Activated CD4-positive, alpha-beta T cell treated with anti-CD3 and anti-CD28 coated beads, Interleukin-2, amount 50 U/mL, for 1 hour (primary cell): ENCODE results near the gene KBTBD3.
A peak's percentile ranks its signal among the peaks of the same experiment; 100 is the strongest.
"Not testable (repeated sequence)": the region's sequence is repeated elsewhere in the genome, so short reads cannot be mapped to it uniquely, and the experiment has no call there.

Experiments used
- DNase-seq: peaks from one replicate; pipeline ENCODE4 v3.0.0-alpha.2; 2020

KBTBD3 gene

DNA sequence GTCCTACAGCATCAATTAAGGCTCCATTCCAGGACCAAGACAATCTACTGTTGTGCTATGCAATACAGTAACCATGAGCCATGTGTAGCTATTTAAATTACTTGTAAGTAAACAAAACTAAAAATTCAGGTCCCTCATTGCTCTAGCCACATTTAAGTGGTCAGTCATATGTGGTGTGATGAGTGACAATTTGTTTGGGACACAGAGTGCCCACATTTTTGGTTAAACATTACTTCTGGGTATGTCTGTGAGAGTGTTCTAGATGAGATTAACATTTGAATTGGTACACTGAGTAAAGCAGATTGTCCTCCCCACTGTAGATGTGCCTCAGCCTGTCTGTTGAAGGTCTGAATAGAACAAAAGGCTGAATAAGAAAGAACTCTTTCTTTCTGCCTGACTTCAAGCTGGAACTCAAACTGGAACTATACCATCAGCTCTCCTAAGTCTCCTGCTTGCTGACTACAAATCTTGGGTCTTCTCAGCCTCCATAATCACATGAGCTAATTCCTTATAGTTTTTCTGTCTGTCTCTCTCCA is 15.8 kb downstream of the KBTBD3 start:
- no peak for DNase-seq

DNA sequence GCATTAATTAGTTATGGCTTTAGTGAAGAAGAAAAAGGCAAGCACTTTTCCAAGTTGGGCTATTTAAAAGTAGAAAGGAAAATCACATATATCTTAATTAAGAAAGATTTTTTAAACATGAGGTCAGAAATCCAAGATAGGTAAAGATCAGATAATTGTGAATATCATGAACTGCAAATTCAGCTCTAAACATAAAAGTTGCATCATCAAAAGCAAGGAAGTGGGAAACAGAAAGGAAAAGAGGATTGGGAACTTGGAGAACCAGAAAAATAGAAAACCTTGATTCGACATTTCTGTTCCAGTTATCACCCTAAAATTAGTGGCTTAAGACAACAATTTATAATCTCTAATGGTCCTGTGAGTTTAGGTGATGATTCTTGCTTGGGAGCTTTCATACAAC is 17.5 kb downstream of the KBTBD3 start:
- no peak for DNase-seq

DNA sequence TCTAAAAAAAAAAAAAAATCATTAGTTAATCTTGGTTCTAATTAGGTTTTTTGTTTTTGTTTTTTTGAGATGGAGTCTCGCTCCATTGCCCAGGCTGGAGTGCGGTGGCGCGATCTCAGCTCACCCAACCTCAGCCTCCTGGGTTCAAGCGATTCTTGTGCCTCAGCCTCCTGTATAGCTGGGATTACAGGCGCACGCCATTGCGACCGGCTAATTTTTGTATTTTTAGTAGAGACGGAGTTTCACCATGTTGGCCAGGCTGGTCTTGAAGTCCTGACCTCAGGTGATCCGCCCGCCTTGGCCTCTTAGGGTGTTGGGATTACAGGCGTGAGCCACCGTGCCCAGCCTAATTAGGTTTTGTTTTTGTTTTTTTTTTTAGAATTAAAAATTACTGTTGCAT is 18.8 kb downstream of the KBTBD3 start:
- DNase-seq: not testable (repeated sequence)

DNA sequence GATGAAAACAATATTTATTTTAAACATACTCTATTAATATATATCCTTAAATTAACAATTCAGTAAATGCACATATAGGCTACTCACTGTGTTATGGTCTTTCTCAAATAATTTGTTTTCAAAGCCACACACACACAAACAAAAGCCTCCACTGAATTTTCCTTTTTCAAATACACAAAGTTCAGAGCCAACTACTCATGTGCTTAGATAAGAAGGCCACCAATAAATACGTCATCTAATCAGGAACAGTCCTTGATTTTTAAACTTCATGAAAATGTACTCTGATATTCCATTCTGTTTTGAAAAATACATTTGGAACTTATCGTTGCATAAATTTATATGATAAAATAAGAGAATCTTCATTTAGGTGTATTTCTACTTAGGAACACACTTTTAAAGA is 26.0 kb downstream of the KBTBD3 start:
- DNase-seq: no peak

DNA sequence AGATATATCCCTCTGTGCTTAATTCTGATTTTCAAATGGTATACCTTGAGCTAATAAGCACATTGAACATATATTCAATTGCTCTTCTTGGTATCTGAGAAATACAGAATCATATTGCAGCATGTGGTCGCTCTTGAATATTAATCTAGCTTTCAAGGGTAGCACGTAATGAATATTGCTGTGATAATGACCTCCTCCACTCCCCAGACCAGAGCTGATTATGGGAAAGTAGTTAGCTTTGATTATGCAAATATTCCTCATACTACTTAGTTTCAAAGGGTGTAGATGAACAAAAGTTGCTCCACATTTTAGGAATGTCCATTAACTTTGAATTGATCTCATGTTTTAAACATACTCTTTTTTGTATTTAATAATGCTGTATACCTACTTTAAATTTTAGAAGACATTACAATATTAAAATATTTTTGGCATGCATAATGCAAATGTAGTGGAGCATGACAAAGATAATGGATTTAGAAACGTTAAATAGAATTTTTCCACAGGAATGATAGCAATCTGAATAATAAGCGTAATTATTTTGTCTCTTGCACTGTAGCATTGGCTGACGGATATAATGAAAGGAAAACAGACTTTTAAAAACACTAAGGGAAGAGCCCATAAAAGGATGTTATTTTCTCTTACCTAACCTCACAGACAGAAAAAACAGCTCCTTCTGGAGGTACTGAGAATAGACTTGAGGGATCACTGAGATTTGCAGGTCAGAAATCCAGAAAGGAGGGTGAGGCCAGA is 27.2 kb downstream of the KBTBD3 start:
- DNase-seq: no peak

DNA sequence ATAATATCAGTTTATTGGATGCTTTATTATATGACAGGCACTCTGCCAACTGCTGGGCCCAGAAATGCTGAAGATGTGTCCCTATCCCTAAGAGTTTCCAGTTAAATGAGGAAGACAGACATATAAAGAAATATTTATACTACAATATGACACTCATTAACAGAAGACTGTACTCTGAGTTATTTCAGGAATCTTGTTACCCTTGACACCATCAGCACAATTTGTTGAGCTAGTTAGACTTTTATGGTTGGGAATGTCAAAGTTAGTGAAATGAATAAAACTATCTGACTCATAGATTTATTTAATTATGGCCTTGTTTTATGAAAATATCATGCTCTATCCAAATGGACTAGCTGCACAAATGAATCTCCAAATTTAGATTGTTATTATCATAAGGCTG is 29.5 kb downstream of the KBTBD3 start:
- no peak for DNase-seq

DNA sequence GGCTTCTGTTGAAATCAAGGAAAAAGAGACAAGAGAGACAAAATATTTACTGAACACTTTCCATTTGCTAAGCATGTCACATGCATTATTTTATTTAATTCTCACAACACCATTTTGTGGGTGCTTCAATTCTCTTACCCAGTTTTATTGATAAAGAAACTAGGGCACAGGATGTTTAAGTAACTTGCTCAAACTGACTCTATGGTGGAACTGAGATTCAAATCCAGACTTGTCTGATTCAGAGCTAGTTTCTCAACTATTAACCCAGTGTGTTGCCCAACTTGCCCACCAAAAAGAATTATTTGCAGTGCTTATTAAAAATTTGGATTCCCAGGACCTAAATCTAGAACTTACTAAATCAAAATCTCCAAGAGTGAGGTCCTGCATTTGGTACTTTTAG is 33.6 kb downstream of the KBTBD3 start:
- DNase-seq: no peak

DNA sequence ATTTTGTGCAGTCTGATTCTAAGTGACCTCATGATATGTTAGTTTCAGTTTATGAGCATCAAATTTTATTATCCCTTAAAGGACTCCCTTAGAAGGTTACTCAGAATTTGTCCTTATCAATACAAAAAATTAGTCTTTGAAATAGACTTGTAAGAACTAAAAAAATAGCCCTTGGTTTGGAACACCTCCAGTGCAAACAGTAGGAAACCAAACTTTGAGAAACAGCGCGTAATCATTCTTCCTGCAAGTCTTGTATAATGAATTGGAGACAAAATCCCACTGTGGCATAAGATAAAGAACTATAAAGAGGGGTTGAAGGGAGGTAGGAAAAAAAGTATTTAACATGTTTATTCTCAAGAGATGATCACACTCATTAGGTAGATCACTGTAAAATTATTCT is 44.3 kb downstream of the KBTBD3 start:
- no peak for DNase-seq

DNA sequence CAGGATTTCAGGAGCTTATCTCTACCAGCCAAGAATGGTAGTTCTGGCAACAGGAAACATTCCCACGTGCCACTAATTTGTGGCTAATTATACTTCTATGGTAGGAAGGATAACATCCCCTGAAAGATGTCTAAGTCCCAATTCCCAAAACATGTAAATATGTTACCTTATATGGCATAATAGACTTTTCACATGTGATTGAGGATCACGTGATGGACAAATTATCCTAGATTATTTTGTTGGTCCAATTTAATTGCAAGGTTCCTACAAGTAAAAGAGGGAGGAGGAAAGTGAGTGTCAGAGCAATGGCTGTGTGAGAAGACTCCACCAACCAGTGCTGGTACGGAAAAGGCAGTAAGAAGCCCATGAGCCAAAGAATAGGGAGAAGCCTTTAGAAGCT is 45.2 kb downstream of the KBTBD3 start:
- DNase-seq: no peak

DNA sequence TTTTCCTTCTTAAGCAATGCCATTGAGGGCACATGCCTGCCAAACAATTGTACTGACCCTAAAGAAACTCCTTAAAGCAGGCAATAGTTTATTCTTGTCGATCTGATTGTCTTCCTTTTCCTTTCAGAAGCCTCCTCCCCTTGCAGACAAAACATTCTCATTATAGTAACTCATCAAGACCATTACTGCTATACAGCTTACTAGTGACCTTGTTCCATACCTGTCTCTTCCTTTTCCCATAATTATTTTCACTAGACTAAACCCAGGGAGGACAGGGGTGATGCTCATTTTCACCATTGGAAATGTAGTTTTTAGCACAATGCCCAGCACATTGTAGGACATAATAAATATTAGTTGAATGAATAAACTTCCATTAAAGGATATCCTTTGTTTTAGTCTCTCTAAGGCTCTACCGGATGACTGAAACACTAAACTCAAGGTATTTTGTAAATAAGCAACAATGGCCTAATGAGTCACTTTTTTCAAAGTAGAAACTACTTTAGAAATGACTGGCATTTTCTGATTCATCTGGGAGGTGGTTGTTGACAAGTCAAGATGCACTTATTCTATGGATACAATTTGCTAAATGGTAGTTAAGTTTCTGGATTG is 45.8 kb downstream of the KBTBD3 start:
- DNase-seq: no peak

DNA sequence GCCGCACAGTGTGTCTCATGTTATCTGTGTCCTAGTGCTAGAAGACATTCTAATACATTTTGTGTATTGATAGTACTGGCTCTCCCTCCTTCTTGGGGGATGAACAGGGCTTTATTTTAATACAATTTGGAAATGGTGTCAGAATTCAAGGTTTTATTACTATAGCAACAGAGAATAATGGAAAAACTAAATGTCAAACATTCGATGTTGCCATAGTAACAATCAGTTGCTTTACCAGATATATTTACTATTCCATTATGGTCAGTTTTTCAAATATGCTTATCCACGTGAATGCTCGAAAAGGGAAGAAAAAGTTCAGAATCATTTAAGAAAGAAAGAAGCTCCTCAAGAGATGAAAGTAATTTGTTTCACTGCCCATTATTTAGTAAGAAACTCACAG is 46.5 kb downstream of the KBTBD3 start:
- no peak for DNase-seq

DNA sequence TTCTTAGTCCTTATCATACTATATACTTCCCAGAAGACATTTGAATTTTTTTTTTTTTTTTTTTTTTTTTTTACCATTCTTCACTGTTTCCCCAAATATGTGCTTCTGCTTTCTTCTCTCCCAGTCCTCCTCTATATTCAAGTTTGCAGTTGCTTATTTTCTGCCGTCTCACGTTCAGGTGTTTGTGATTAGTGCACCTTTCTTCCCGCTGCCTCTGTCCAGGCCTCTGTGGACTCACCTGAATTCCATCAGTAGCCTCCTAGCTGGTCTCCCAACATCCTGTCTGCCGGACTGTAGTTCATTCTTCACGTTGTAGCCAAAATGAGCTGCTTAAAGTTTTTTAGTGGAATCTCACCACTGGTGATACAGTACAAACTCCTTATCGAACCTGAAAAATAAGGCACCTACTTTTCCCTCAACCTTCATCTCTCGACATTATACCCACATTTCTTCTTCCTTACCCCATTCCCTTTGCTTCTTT is 54.3 kb downstream of the KBTBD3 start:
- DNase-seq: no peak

DNA sequence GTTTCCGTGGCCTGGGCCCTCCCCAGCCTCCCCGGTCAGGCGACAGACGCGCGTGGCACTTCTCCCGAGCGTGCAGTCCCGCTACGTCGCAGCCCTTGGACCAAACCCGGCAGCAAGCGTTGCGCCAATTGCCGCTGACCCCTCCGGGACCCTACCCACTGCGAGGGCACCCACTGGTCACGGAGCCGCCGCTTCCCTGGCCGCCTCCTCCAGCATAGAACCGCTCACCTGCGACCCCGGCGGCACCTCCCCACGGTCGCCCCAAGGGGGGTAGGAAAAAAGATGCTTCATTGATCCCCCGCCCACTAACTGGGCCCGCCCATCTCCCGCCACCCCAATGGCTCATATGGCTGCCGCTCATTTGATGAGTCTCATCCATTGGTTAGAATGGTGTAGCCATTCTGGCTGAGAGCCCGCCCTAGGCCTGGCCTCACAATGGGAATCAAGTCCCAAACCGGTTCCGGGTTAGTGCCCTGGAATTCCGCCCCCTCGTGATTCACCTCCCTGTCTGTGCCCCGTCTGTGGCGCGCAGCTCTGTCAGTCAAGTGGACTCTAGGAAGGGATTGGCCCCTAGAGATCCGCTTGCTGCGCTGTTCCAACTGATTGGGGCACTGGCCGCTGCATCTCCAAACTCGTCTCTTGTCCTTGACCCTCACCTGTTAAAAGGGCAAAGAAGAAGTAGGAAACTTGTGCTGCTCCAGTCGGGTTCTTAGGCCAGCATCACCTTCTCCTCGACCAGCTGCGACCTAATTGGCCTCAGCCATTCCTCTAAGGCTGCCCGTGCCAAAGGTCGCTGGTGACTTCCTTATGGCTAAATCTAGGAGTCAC is 55.0 kb downstream of the KBTBD3 start, which contains the start of gene MSANTD4:
MSANTD4 (minus strand) TSS at position 274 of the 828 bp plus-strand sequence. CDS start 11,323 bp downstream, outside the sequence.
- peak; percentile 93 for DNase-seq

DNA sequence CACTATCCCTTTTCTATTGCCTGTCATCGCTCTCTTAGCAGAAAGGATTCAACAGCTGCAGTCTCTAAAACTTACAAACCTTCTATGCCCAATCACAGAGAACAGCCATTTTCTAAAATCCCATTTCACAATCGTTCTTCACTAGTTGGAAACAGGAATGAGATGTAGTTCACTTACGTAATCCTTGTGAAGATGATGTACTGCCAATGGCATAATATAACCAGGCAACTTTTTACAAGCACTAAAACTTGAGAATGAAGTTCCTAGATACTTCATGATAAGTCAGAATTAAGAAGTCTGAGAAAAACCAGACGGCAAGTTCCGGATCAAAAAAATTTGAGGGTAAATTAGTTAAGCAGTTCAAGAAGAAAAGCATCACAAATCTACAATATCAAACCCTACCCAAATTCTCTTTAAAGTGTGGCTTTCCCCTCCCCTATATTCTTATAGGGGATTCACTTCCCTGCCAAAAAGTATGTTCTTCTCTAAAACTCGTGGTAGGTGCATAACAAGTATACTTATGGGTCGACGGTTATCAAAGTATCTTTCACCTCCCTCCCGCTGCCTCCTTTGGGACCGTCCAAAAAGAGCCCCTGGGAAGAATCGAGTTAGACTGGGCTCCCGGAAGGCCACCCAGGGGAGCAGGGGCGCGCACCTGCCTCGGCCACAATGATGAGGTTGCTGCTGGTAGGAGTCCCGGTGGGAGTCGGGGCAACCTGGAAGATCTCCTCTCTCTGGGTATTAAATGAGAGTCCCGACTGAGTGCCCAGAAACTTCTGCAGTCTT is 55.8 kb downstream of the KBTBD3 start:
- DNase-seq: no peak

DNA sequence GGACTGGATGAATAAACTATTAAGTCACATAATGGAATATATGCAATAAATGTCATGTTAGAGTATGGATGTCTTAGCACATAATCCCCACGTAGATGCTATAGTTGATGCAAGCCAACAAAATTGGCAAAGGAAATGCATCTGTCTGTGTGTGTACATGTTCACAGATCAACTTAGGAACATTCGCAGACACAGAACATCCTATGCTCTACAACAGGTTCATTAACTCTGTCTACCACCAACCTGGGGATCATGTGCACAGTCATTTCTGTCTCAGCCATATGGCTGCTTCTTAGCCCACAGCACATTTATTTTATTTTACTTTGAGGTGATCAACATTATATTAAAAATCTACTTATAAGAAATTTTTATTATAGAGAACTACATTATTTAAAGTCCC is 60.1 kb downstream of the KBTBD3 start:
- DNase-seq: no peak

DNA sequence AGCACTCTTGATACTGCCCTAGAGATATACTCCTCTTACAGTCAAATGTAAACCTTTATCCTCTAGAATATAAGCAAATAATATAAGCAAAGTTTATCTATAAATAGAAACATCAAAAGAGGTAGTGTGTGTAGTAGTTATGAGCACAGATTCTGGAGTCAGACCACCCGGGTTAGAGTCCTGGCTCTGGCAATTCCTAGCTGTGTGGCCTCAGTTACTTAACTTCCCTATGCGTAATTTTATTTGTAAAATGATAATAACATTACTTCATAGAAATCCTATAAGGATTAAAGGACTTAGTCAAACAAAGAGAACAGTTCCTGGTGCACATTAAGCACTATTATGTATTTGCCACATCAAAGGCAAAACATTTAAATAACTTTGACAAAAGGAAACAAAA is 62.1 kb downstream of the KBTBD3 start:
- no peak for DNase-seq

DNA sequence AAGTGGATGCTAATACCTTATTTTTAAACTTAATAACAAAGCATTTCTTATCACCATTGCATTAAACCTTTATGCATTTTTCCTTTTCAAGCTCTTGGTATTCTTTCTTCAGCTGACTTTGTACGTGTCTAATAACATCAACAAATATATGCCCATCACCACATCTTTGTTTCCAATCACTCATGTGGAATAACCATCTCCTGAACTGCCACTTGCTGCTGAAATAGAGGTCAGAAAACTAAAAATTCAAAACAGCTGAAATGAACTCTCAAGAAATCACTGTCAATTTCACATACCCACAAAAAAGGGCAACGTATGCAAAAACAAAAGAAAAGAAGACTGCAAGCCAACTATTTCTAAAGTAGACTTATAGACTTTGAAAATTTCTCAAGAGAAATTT is 62.5 kb downstream of the KBTBD3 start:
- DNase-seq: no peak

DNA sequence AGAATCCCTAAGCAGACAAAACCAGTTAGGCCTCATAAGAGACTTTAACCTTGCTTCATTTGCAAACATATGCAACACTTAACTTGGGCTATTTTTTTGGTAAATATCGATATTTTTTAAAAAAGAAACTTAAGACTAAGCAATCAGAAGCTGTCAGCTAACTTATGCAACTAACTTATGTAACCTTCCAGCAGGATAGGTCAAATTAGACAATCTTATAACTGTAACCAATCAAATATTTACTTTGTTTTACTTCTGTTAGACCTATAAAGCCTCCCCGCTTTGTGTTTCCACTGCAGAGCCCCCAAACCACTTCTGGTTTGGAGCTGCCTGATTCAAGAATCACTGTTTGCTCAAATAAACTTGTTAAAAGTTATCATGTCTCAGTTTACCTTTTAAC is 63.1 kb downstream of the KBTBD3 start:
- no peak for DNase-seq

DNA sequence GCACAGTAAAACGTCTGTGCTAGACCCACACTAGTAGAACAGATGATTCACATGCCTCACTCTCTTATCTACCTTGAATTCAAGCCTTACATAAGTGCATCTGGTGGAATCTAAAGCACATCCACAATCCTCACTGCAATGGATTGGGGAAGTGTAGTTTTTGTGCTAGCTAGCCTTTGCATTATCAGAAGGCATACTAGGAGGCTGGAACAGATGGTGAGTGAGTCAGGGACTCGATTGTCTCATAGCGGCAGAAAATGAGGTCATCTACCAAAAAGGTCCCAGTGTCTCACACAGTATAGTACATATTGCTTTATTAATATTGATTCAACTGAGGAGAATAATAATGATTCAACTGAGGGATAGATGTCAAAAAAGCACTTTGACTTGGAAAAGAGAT is 64.4 kb downstream of the KBTBD3 start:
- DNase-seq: no peak

DNA sequence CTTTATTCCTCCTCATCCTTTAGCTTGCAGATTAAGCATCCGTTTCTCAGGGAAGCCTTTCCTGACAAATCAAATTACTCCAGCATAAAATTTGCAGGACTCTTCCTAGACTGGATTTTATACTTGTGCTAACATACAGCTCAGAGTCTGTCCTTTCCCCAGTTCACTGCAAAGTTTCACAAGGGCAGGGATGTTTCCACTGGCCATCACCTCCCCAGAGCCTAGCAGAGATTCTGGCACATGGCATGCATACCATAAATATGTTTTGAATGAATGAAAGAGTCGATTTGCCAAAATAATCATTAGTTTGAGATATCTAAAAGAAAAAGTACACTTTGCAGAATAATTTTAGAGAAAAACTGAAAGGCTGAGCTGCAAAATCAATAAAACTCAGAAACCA is 65.7 kb downstream of the KBTBD3 start:
- DNase-seq: no peak

DNA sequence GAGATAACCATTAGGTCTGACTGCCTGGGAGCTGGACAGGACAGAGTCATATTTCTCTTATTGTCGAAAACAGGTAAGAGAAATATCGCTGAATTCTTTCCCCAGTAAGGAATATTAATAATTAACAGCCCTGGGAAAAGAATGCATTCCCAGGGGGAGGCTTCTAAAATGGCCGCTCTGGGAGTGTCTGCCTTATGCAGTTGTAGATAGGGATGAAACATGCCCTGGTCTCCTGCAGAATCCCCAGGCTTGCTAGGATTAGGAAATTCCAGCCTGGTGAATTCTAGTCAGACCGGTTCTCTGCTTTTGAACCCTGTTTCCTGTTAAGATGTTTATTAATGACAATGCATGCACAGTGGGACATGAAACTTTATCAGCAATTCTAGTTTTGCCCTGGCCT is 74.1 kb downstream of the KBTBD3 start:
- DNase-seq: not testable (repeated sequence)

DNA sequence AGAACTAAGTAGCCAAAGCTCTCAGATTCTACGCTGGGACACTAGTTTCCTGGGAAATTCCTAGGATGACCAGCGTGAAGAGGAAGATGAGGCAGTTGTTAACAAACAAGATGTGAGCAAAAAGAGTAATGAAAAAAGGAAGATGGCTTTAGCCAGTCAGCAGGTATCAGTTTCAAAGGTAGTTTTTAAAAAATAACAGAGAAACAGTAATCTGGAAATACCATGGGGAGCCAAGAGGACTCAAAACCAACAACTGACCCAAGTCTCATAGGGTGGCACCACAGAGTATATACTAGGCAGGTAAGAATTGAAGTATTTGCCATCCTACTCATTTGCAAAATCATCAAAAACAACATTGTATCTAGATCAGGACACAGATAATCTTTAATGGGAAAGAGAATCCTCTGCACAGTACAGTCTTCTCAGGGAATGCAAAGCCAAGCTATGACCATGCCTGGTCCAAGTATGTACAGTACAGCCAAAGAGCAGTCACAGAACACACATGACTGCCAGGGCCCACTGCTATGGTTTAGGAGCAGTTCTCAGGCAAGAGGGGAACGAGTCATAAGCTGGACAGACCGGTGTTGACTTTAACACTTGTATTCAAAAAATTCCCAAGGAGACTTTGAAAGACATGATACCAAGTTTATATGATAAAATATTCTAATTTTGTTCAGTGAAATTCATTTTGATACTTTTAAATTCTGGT is 75.7 kb downstream of the KBTBD3 start:
- DNase-seq: no peak
